ENCODE measurements around the gene SLC44A3.
"Not testable (repeated sequence)": the region's sequence is repeated elsewhere in the genome, so short reads cannot be mapped to it uniquely, and the experiment has no call there.

SLC44A3 gene

DNA sequence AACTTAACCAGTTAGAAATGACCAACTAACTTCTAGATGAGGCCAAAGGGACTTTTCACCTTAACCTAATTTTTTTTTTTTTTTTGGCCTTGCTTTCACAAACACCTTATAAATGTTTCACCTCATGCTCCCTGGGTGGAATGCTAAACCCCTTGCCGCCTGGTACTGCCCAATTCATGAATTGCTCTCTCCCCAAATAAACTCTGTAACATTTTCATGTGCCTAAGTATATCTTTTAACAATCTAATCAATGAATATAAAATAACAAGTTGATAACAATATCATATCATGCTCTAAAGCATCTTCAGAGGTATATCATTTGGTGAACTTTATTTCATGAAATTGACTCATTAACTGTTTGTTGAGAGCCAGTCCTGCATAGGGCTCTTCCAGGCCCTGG, 117.7 kb downstream of the SLC44A3 start:
- no peak for DNase-seq

DNA sequence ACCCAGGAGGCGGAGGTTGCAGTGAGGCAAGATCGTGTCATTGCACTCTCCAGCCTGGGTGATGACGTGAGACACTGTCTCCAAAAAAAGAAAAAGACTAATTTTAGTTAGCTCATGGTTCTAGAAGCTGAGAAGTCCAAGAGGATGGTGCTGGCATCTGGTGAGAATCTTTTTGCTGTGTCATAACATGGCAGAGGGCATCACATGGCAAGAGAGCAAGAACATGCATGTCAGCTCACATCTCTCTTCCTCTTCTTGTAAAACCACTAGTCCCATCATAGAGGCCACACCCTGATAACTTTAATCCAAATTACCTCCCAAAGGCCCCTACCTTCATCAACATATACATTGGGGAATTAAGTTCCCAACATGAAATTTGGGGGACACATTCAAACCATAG, 120.6 kb downstream of the SLC44A3 start:
- DNase-seq: no peak

GRCh38 chr1:94941480-94941879, 121.3 kb downstream of the SLC44A3 start:
- not testable (repeated sequence) for DNase-seq

DNA sequence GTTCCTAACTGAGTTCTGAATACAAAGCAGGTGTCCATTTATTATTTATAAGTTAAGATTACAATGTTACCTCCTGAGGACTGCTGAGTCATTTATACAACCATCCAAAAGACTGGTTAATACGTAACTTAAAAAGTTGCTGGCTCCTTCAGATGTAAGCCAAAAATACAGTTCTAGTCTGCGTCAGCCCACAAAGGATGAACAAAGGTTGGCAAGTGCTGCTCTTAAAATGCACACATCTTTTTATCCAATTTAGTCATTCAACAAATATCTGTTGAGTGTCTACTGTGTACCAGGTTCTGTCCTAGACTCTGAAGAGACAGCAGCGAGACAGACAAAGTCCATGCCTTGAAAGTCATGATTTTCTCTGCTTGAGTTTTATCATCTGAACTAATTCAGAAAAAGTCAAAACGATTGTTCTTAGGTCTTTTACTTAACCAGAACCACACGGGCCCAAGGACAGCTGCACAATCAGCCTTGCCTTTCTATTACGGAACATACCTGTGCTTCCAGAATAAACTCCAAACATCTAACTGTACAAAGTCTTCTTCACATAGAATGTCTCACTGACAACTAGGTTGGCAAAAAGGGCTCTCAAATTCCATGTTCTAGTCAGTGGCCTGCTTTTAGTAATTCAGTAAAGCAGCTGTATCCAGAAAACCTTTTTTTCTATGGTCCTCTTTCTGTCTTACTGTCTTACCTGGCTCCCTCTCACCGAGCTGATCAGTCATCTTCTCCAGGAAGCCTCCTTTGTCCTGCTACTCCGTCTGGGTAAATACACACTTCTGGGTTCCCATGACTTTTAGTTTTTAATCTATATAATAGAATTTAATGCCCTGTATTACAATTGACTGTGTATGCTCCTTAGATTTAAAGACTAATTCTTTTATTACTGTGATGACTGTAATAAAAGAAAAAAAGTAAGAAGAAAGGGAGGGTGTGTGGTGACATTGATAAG, 122.3 kb downstream of the SLC44A3 start:
- no peak for DNase-seq
